Measurements from ENCODE around the gene IFNLR1. TPM values are rescaled to one million over a fixed set of nuclear protein-coding genes. Genes with fewer than 3 reads are reported as not detected.

The IFNLR1 gene
- total RNA-seq, 1 experiment from 2014 or later: 9.6 TPM

DNA sequence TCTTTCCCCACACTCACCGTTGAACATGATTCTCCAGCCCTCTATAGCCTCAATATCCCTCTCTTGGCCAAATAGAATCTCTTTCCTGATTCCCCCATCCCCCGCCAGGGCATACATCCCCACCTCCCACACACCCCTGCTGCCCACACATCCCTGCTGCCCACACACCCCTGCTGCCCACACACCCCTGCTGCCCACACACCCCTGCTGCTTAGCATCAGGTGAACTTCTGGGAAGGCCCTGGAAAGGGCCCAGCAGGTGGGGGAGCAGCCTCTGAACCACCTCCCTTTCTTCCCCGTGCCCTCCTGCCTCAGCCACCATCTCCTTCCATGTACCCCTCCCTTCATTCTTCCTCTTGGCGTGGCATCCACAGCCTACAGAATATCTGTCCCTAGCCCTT is 15.9 kb upstream of the IFNLR1 start:
- no peak overlapping the region for H2BK120ac ChIP-seq (ENCODE audit: low read depth, low read length, poor library complexity, severe bottlenecking)
- no CpG with 5 or more reads among the region's 4 CpGs for WGBS (ENCODE audit: extremely low coverage, insufficient read length, low lambda C conversion rate)
- H3K56ac ChIP-seq (ENCODE audit: insufficient read length, low read depth, low read length): no peak overlapping the region
- H2AK5ac ChIP-seq (ENCODE audit: insufficient read length, low read length): no peak overlapping the region
- H4K20me1 ChIP-seq (ENCODE audit: control insufficient read depth, insufficient read depth, insufficient read length): no peaks in the 10 kb centered on the region
- TF ChIP-seq, protein P1, sequence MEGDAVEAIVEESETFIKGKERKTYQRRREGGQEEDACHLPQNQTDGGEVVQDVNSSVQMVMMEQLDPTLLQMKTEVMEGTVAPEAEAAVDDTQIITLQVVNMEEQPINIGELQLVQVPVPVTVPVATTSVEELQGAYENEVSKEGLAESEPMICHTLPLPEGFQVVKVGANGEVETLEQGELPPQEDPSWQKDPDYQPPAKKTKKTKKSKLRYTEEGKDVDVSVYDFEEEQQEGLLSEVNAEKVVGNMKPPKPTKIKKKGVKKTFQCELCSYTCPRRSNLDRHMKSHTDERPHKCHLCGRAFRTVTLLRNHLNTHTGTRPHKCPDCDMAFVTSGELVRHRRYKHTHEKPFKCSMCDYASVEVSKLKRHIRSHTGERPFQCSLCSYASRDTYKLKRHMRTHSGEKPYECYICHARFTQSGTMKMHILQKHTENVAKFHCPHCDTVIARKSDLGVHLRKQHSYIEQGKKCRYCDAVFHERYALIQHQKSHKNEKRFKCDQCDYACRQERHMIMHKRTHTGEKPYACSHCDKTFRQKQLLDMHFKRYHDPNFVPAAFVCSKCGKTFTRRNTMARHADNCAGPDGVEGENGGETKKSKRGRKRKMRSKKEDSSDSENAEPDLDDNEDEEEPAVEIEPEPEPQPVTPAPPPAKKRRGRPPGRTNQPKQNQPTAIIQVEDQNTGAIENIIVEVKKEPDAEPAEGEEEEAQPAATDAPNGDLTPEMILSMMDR (conservative IDR thresholded peaks at IDR 0.05): no peak
- Mint-ChIP-seq H3K4me1 (peaks cover 14 to 31% of the 10 kb centered on the region in 2 experiments), H3K9me3 (no peaks in the 10 kb centered on the region), H3K27me3 (ENCODE audit: low read depth) (no peaks in the 10 kb centered on the region), H3K4me3 (no peak overlapping the region), H3K27ac (no peak overlapping the region), H3K36me3 (ENCODE audit: insufficient read depth in 1 of 3, low read depth in 3 of 3) (no peaks in the 10 kb centered on the region)
- H3K27ac ChIP-seq (ENCODE audit: insufficient read length, low read depth, low read length): no peak overlapping the region
- no peak overlapping the region for H4K5ac ChIP-seq (ENCODE audit: insufficient read length, low read depth, low read length)
- H3K4me2 ChIP-seq (ENCODE audit: insufficient read depth, insufficient read length, low read length): no peak overlapping the region
- no peaks in the 10 kb centered on the region for H3K23me2 ChIP-seq (ENCODE audit: insufficient read length, low read depth, low read length, poor library complexity, severe bottlenecking)
- H2BK12ac ChIP-seq (ENCODE audit: insufficient read length, low read depth, low read length): no peak overlapping the region
- H3K9ac ChIP-seq (ENCODE audit: extremely low read depth, insufficient read length, low read length): no peak overlapping the region
- no peak overlapping the region for H3K18ac ChIP-seq (ENCODE audit: insufficient read length, low read depth, low read length)
- no peaks in the 10 kb centered on the region for H3K27me3 ChIP-seq (ENCODE audit: insufficient read depth, low read length)
- no peak overlapping the region for H2BK5ac ChIP-seq (ENCODE audit: insufficient read length, low read length)
- H3T11ph ChIP-seq (ENCODE audit: low read length): no peak overlapping the region
- H3K9me3 ChIP-seq (ENCODE audit: control insufficient read depth, low read depth, low read length): no peaks in the 10 kb centered on the region
- H4K91ac ChIP-seq (ENCODE audit: insufficient read length, low read depth, low read length): no peak overlapping the region
- H3K14ac ChIP-seq (ENCODE audit: insufficient read depth, low read length): no peak overlapping the region
- no peak overlapping the region for H2BK15ac ChIP-seq (ENCODE audit: low read depth, low read length)
- no peak for DNase-seq
- no peak overlapping the region for H3K4ac ChIP-seq (ENCODE audit: low read depth, low read length)
- no peak overlapping the region for H2AFZ ChIP-seq (ENCODE audit: low read length)
- H4K8ac ChIP-seq (replicated peaks; ENCODE audit: insufficient read length, low read depth, low read length): no peak overlapping the region
- no peaks in the 10 kb centered on the region; the same call in 1 of the 2 replicates for H3K4me1 ChIP-seq (ENCODE audit: insufficient read depth, low read length)
- H3K79me2 ChIP-seq (ENCODE audit: insufficient read depth, low read length): no peaks in the 10 kb centered on the region
- no peak overlapping the region for H2BK20ac ChIP-seq (ENCODE audit: low read depth, low read length, poor library complexity, severe bottlenecking)
- H3K23ac ChIP-seq (ENCODE audit: insufficient read length, low read depth, low read length): no peak overlapping the region
- H3K79me1 ChIP-seq (ENCODE audit: insufficient read depth, low read depth, low read length, poor library complexity, severe bottlenecking): no peaks in the 10 kb centered on the region

Data from H9 (cell line).